ENCODE data around the gene TPCN2. TPM values are rescaled to one million over a fixed set of nuclear protein-coding genes. Genes with fewer than 3 reads are reported as not detected.

The TPCN2 gene
- total RNA-seq, 1 donor from 2014 or later: 4.5 TPM

DNA sequence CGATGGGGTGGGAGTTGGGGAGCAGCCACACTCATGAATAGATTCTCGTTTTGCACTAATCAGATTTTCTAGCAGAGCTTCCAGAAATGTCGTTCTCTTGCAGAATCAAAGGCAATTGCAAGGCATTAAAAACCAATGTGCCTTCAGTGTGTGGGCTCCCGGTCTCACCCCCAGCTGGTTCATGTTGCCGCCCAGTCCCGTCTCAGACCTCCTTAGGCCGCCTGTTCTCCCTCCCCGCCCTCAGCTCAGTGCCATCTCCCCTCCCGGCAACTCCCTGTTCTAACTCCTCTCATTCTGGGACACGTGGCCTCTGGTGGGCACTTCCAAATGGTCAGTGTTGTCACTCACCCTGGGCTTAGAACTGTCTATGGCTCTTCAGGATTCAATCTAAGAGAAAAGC lies 64.5 kb downstream of the TPCN2 start:
- FAIRE-seq (no peak), DNase-seq (ENCODE audit: low read depth) (no peak)
- Histone ChIP-seq H3K36me3 (ENCODE audit: control insufficient read depth, insufficient read depth, low read length) (no peaks in the 10 kb centered on the region), H3K27me3 (ENCODE audit: control insufficient read depth, insufficient read depth, low read length) (no peaks in the 10 kb centered on the region), H3K4me3 (ENCODE audit: low read depth, low read length) (no peak overlapping the region)
- TF ChIP-seq, protein P1, sequence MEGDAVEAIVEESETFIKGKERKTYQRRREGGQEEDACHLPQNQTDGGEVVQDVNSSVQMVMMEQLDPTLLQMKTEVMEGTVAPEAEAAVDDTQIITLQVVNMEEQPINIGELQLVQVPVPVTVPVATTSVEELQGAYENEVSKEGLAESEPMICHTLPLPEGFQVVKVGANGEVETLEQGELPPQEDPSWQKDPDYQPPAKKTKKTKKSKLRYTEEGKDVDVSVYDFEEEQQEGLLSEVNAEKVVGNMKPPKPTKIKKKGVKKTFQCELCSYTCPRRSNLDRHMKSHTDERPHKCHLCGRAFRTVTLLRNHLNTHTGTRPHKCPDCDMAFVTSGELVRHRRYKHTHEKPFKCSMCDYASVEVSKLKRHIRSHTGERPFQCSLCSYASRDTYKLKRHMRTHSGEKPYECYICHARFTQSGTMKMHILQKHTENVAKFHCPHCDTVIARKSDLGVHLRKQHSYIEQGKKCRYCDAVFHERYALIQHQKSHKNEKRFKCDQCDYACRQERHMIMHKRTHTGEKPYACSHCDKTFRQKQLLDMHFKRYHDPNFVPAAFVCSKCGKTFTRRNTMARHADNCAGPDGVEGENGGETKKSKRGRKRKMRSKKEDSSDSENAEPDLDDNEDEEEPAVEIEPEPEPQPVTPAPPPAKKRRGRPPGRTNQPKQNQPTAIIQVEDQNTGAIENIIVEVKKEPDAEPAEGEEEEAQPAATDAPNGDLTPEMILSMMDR (IDR thresholded peaks at IDR 0.05; ENCODE audit: insufficient read depth, low read length, severe bottlenecking): no peak

DNA sequence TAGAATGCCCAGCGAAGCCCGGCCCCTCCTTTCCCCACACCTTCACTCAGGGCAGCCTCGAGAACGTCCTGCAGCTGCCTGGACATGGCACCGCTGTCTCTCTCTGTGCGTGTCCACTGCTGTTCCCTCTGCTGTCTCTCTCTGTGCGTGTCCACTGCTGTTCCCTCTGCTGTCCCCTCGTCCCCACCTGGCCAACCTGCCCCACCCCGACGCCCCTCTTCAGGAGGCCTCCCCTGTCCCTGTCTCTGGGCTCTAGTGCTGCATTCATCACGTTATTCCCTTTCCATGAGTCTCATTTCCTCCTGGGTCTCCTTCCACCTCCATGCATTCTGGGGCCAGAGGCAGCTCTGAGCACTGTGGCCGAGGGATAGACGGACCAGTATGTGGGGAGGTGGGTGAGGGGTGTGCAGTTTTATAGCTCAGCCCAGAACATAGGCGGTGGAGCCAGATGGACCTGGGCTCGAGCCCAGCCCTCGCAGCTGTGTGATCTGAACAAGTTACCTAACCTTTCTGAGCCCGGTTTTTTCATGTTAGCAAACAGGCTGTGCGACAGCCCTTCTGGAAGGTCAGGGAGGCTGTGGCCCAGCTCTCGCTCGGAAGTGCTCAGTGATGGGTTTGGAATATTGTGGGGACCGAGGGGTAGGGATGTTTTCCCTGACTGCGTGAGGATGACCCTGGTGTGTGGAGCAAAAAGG lies 65.1 kb downstream of the TPCN2 start:
- TF ChIP-seq, protein P1 (IDR thresholded peaks at IDR 0.05; ENCODE audit: insufficient read depth, low read length, severe bottlenecking): no peak
- no peak overlapping the region for H3K4me3 ChIP-seq (ENCODE audit: low read depth, low read length)
- H3K27me3 ChIP-seq (ENCODE audit: control insufficient read depth, insufficient read depth, low read length): no peaks in the 10 kb centered on the region
- H3K36me3 ChIP-seq (ENCODE audit: control insufficient read depth, insufficient read depth, low read length): no peaks in the 10 kb centered on the region
- no peak for FAIRE-seq
- DNase-seq (ENCODE audit: low read depth): no peak

DNA sequence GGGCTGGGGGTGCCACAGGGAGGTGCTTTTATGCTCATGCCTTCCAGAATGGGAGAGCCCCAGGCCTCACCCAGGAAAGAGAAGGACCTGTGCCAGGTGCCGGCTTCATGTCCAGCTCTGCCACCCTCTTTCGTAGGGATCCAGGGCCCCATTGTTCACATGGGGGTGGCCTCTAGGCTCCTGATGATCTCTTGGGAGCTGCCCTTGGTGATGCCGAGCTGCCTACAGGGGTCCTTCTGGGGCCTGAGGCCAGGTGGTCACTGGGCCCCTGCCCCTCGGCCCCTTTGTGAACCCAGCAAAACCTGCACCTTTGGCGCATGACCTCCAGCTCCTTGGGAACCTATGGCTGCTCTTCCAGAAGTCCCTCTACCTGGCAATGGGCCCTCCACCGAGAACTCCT lies 65.6 kb downstream of the TPCN2 start:
- H3K4me3 ChIP-seq (ENCODE audit: low read depth, low read length): no peak overlapping the region
- no peaks in the 10 kb centered on the region for H3K36me3 ChIP-seq (ENCODE audit: control insufficient read depth, insufficient read depth, low read length)
- H3K27me3 ChIP-seq (ENCODE audit: control insufficient read depth, insufficient read depth, low read length): no peaks in the 10 kb centered on the region
- TF ChIP-seq, protein P1 (IDR thresholded peaks at IDR 0.05; ENCODE audit: insufficient read depth, low read length, severe bottlenecking): no peak
- FAIRE-seq (no peak), DNase-seq (ENCODE audit: low read depth) (no peak)

DNA sequence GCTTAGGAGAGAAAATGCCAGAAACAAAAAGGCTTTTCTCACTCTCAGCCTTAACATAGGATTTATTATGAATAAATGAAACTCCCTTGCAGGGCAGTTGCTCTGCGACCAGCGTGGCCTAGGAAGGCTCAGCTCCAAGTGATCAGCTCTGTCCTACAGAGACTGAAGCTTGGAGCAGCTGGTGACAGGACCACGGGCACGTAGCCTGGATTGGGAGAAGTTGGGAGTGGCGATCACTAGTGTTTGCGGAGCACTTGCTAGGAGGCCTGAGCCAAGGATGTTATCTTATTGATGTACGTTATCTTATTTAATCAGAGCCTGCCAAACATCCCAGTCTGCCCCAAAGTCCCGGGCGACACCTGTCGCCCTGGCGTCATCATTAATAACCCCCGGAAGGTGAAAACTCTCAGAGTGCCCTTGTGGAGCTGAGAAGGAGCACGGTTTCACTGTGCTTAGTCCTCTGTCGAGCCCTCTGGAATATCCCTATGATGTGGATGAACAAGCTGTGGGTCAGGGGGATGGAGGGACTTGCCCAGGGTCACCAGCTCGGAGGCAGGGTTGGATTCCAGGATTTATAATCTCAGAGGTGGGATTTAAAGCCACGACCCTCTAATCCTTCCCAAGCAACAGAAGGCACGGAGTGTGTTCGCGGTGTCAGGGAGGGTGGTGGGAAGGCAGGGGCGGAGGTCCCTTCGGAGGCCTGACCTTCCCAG lies 66.2 kb downstream of the TPCN2 start:
- Histone ChIP-seq H3K4me3 (ENCODE audit: low read depth, low read length) (no peak overlapping the region), H3K36me3 (ENCODE audit: control insufficient read depth, insufficient read depth, low read length) (no peaks in the 10 kb centered on the region), H3K27me3 (ENCODE audit: control insufficient read depth, insufficient read depth, low read length) (no peaks in the 10 kb centered on the region)
- TF ChIP-seq, protein P1 (IDR thresholded peaks at IDR 0.05; ENCODE audit: insufficient read depth, low read length, severe bottlenecking): no peak
- FAIRE-seq (no peak), DNase-seq (ENCODE audit: low read depth) (no peak)

DNA sequence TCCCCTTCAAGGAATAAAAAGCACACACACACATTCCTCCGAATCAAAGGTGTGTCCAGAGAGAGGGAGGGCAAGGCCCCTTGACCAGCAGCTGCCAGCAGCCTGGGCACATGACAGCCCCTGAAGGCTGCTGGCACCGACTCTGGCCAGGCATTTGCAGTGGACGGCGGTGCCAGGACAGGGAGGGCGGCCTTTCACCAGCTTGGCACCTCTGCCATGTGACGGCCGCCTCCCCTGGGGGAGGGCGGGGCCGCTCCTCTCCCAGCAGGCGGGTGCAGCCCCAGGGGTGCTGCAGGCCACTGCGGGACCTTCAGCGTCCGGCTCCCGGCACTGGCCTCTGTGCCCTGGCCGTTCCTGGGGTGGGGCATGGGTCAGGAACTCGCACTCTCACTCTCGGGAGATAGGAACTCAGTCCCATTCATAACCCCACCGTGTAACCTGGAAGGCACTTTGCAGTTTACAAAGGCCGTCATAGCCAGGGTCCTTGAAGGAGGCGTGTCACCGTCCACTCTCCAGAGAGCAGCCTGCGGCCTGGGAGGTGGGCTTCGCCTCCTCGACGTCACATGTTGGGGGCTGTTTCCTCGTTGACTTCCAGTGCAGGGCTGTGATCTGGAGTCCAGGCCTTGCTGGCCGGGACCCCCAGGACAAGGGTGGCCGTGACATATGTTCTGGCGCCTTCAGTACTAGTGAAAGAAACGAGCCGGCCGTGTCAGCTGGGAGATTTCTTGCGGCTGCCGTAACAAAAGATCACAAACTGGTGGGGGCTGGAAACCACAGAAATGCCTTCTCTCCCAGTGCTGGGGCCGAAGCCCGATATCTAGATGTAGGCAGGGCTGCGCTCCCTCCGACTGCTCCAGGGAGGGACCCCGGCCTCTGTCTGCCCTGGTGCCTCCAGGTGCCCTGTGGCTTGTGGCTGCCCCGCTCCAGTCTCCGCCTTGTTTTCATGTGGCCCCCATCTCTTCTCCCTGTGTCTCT lies 67.1 kb downstream of the TPCN2 start:
- no peak for FAIRE-seq
- TF ChIP-seq, protein P1 (IDR thresholded peaks at IDR 0.05; ENCODE audit: insufficient read depth, low read length, severe bottlenecking): no peak
- no peaks in the 10 kb centered on the region for H3K27me3 ChIP-seq (ENCODE audit: control insufficient read depth, insufficient read depth, low read length)
- H3K36me3 ChIP-seq (ENCODE audit: control insufficient read depth, insufficient read depth, low read length): no peaks in the 10 kb centered on the region
- DNase-seq (ENCODE audit: low read depth): no peak
- no peak overlapping the region for H3K4me3 ChIP-seq (ENCODE audit: low read depth, low read length)

Measured in bronchial epithelial cell (primary cell).